ENCODE results near the gene PPM1M.

GRCh38 chr3:52210550-52211046 is 35.0 kb upstream of the PPM1M start:
- TF ChIP-seq CTCF (IDR thresholded peaks at IDR 0.05) (no peak), POLR2A (IDR thresholded peaks at IDR 0.05) (peak; percentile 61)

Data from right lobe of liver (tissue), 4 donors.